Measurements from ENCODE around the gene PLEKHA6.

The PLEKHA6 gene

DNA sequence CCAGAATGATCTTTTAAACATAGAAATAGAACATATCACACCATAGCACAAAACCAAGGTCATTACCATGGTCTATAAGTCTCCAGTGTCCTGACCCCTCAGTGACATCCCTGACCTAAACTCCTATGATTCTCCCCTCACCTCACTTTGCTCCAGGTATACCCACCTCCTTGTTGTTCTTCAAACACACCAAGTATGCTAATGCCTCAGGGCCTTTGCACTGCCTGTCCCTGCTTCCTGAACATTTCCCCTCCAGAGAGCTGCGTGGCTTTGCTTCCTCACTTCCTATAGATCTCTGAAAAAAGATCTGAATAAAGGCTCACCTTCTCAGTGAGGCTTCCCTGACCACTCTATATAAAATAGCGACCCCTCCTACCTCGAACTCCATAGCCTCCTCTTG, 147.0 kb downstream of the PLEKHA6 start:
- H3K4me3 ChIP-seq (ENCODE audit: low read length), result no peak overlapping the region
- TF ChIP-seq ZNF274 (IDR thresholded peaks at IDR 0.05; ENCODE audit: low read depth, low read length), result no peak

DNA sequence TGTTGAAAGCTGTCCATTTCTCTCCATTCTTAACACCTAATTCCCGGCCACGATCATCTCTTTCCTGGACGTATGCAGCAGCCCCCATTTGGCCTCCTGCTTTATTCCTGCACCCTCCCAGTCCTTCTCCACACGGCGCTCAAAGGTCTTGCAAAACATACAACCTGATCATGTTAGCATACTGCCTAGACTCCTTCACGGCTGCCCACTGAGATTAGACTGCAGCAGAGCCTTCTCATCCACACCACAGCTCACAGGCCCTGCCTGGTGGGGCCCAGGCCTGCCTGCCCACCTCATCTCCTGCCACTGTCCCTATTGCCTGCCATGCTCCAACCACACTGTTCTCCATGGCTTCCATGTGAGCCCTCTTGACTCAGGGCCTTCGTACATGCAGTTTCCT, 148.7 kb downstream of the PLEKHA6 start:
- TF ChIP-seq ZNF274 (IDR thresholded peaks at IDR 0.05; ENCODE audit: low read depth, low read length), result no peak
- no peak overlapping the region for H3K4me3 ChIP-seq (ENCODE audit: low read length)

DNA sequence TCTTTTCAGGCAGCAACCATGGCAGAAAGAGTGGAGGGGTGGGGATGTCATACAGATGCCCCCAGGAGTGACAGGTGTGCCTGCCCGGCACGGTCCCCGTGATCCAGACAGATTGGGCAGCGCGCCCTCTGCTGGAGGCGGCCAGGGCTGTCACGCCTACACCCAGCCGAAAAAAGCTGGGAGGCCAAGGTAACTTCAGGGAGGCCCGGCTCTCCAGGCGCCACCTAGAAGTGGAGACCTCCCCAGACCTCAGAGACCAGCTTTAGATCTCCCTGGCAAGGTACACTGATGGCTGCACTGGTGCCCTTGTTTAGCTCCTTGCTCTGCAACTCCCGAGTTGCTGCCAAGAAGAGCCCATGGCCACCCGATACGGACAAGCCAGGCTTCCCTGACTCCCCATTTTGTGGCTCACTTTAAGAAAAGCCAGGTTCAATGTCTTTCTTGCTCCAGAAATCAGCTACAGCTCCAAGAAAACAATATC, 152.6 kb downstream of the PLEKHA6 start:
- no peak for TF ChIP-seq ZNF274 (IDR thresholded peaks at IDR 0.05; ENCODE audit: low read depth, low read length)
- no peak overlapping the region for H3K4me3 ChIP-seq (ENCODE audit: low read length)

- H3K4me3 ChIP-seq (ENCODE audit: low read length), result no peak overlapping the region
- TF ChIP-seq ZNF274 (IDR thresholded peaks at IDR 0.05; ENCODE audit: low read depth, low read length), result no peak
Observed at GRCh38 chr1:204206121-204206520, 153.6 kb downstream of the PLEKHA6 start.

GRCh38 chr1:204205486-204205885, 154.2 kb downstream of the PLEKHA6 start:
- no peak for TF ChIP-seq ZNF274 (IDR thresholded peaks at IDR 0.05; ENCODE audit: low read depth, low read length)
- no peak overlapping the region for H3K4me3 ChIP-seq (ENCODE audit: low read length)

GRCh38 chr1:204204944-204205343, 154.8 kb downstream of the PLEKHA6 start:
- no peak for TF ChIP-seq ZNF274 (IDR thresholded peaks at IDR 0.05; ENCODE audit: low read depth, low read length)
- no peak overlapping the region for H3K4me3 ChIP-seq (ENCODE audit: low read length)

GRCh38 chr1:204203206-204203767, 156.4 kb downstream of the PLEKHA6 start:
- no peak for TF ChIP-seq ZNF274 (IDR thresholded peaks at IDR 0.05; ENCODE audit: low read depth, low read length)
- no peak overlapping the region for H3K4me3 ChIP-seq (ENCODE audit: low read length)

DNA sequence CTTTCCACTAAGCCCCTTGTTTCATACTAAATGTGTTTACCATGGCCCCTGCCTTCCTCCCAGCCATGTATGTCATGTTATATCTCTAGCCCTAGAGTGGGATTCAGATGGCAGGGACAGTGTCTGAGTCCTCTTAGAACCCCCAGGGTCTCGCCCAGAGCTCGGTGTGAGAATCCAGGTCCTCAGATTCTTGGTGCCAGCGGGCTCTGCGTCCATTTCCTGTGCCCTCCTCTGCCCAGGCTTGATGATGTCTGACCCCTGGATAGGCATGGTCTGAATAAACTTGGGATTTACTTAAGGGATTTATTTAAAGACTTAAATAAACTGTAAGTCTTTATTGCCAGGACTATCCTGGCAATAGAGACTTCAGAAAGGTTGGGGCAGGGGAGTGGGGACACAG, 157.2 kb downstream of the PLEKHA6 start:
- no peak overlapping the region for H3K4me3 ChIP-seq (ENCODE audit: low read length)
- no peak for TF ChIP-seq ZNF274 (IDR thresholded peaks at IDR 0.05; ENCODE audit: low read depth, low read length)

GRCh38 chr1:204201348-204202040, 158.2 kb downstream of the PLEKHA6 start:
- H3K4me3 ChIP-seq (ENCODE audit: low read length), result no peak overlapping the region
- TF ChIP-seq ZNF274 (IDR thresholded peaks at IDR 0.05; ENCODE audit: low read depth, low read length), result no peak

DNA sequence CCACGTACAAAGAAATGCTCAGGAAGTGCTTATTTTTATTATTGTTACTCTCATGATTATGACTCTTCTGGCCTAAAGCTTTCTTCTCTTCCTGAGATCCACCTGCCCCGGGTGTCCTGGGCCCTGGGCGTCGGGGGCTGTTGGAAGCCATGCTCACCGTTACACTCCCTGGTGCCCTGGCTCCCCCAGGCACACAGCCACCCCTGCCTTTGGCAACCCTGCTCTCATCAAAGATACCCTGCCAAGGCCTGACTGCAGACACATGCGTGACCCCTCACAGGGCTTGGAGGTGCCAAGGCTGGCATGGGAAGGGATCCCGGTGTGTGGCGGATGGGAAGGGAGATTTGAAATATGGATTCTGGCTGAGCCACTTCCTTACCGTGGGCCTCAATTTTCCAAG, 160.2 kb downstream of the PLEKHA6 start:
- no peak for TF ChIP-seq ZNF274 (IDR thresholded peaks at IDR 0.05; ENCODE audit: low read depth, low read length)
- H3K4me3 ChIP-seq (ENCODE audit: low read length), result no peak overlapping the region

- TF ChIP-seq ZNF274 (IDR thresholded peaks at IDR 0.05; ENCODE audit: low read depth, low read length), result no peak
- no peak overlapping the region for H3K4me3 ChIP-seq (ENCODE audit: low read length)
Observed at GRCh38 chr1:204198348-204199340, 161.1 kb downstream of the PLEKHA6 start.

DNA sequence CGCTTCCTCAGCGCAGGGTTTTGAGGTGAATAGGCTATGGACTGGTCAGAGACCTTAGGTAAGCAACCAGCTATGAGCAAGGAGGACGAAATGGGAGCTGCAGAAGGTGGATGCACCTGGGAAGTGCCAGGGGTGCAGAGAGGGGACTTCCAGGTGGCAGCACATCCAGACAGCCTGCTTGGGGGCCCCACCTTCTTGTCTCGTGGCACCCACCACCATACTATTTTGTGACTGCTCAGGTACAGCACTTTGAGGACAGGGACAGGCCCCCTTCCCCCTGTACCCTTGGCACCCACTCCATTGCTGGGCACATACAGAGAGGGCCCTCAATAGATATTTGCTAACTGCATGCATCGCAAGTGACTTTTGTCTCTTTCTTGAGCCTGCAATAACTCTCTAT, 162.7 kb downstream of the PLEKHA6 start:
- no peak for TF ChIP-seq ZNF274 (IDR thresholded peaks at IDR 0.05; ENCODE audit: low read depth, low read length)
- no peak overlapping the region for H3K4me3 ChIP-seq (ENCODE audit: low read length)

- no peak within 1 kb of the TSS for H3K4me3 ChIP-seq (ENCODE audit: low read length)
- no peak for TF ChIP-seq ZNF274 (IDR thresholded peaks at IDR 0.05; ENCODE audit: low read depth, low read length)
Observed at GRCh38 chr1:204196068-204196795, 163.5 kb downstream of the PLEKHA6 start, which contains the start of gene KISS1. KISS1 (minus strand) TSS chr1:204196491; CDS start chr1:204192876, 3,615 bp downstream.

DNA sequence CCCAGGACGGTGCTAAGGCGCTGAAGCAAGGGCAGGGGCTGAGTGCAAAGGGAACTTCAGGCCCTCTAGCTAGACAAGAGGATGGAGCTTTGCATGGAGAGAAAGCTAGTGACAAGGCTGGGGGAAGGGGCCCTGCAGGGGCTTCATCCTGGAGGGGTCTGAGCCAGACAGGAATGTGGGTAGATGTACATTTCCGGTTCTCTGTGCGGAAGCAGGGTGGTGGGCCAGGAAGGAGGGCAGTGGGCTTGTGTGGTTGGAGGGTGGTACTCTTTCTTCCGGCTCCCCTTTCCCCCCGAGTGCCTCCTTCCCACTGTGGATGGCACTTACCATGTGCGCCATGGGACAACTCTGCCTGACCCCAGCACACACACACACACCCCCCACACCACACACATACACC, 165.0 kb downstream of the PLEKHA6 start:
- TF ChIP-seq ZNF274 (IDR thresholded peaks at IDR 0.05; ENCODE audit: low read depth, low read length), result no peak
- no peak overlapping the region for H3K4me3 ChIP-seq (ENCODE audit: low read length)
